GM06990 (cell line): ENCODE measurements around the gene PTGES3L.

ENCODE experiments used
- DNase-seq: peaks from one replicate; pipeline ENCODE4 v3.0.0-alpha.2; 2011; ENCODE audit not compliant: insufficient read length; ENCODE audit errors: extremely low read depth
- H3K27me3 ChIP-seq: replicated peaks from 2 replicates; pipeline ENCODE4 v1.6.0; 2011; ENCODE audit warnings: low read length; ENCODE audit not compliant: control insufficient read depth, insufficient read depth
- H3K36me3 ChIP-seq: 2 replicates; pipeline ENCODE4 v1.5.1; 2011; ENCODE audit warnings: low read length; ENCODE audit not compliant: control insufficient read depth, insufficient read depth
- H3K4me3 ChIP-seq: replicated peaks from 2 replicates; pipeline ENCODE4 v1.5.1; 2011; ENCODE audit warnings: low read depth, mild to moderate bottlenecking, control low read depth, low read length
- TF ChIP-seq, protein P1 (sequence below): IDR thresholded peaks from 2 replicates; pipeline ENCODE4 v1.5.1; 2011; ENCODE audit warnings: low read length, control low read depth, mild to moderate bottlenecking, inconsistent platforms; ENCODE audit not compliant: insufficient read depth, poor library complexity, severe bottlenecking

Gene PTGES3L

GRCh38 chr17:43019418-43019817 is 39.5 kb upstream of the PTGES3L start:
- TF ChIP-seq, protein P1, sequence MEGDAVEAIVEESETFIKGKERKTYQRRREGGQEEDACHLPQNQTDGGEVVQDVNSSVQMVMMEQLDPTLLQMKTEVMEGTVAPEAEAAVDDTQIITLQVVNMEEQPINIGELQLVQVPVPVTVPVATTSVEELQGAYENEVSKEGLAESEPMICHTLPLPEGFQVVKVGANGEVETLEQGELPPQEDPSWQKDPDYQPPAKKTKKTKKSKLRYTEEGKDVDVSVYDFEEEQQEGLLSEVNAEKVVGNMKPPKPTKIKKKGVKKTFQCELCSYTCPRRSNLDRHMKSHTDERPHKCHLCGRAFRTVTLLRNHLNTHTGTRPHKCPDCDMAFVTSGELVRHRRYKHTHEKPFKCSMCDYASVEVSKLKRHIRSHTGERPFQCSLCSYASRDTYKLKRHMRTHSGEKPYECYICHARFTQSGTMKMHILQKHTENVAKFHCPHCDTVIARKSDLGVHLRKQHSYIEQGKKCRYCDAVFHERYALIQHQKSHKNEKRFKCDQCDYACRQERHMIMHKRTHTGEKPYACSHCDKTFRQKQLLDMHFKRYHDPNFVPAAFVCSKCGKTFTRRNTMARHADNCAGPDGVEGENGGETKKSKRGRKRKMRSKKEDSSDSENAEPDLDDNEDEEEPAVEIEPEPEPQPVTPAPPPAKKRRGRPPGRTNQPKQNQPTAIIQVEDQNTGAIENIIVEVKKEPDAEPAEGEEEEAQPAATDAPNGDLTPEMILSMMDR = no peak
- Histone ChIP-seq H3K4me3 (no peak overlapping the region), H3K27me3 (no peaks in the 10 kb centered on the region), H3K36me3 (peaks cover 2% of the 10 kb centered on the region)
- DNase-seq = no peak

GRCh38 chr17:43018932-43019331 is 39.1 kb upstream of the PTGES3L start:
- TF ChIP-seq, protein P1 = no peak
- no peak for DNase-seq
- Histone ChIP-seq H3K4me3 (no peak overlapping the region), H3K27me3 (no peaks in the 10 kb centered on the region), H3K36me3 (peaks cover 5% of the 10 kb centered on the region)

DNA sequence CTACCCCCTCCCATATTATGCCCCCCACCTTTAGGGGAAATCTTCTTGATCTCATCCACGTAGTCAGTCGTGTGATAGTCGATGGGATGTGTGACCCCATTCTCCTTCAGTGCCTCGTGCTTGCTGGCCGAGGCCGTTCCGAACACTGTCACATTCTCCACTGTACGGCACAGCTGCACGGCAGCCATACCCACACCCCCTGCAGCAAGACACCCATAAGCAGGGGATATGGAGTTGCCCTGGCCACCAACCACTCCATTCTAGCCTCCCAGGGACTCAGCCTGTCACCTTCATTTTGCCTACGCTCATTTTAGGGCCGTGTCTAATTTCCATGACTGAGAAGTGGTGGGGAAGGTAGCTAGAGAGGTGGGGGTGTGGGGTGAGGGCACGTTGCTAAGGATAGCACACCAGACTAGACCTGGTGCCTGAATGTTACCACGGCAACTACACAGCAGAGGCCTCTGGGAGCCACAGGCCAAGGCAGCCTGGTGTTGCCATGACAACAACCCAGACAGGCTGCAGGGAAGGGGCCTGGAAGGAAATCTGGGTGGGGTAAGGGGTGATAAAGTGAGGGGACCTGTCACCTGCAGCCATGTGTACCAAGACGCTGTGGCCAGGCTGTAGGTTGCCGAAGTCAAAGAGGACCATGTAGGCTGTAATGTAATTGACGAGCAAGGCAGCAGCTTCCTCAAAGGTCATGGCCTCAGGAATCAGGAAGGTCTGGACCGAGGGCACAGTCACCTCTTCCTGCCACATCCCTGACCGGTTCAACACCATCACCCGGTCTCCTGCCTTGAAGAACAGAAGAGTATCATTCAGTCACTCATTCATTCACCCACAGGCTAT is 38.4 kb upstream of the PTGES3L start:
- TF ChIP-seq, protein P1 = no peak
- Histone ChIP-seq H3K27me3 (no peaks in the 10 kb centered on the region), H3K4me3 (no peak overlapping the region), H3K36me3 (peaks cover 11% of the 10 kb centered on the region)
- DNase-seq = no peak

- H3K27me3 ChIP-seq = no peaks in the 10 kb centered on the region
- no peak for DNase-seq
- TF ChIP-seq, protein P1 = no peak
- H3K4me3 ChIP-seq = no peak overlapping the region
- peaks cover 18% of the 10 kb centered on the region for H3K36me3 ChIP-seq
Observed at GRCh38 chr17:43016216-43016615, 36.3 kb upstream of the PTGES3L start.

DNA sequence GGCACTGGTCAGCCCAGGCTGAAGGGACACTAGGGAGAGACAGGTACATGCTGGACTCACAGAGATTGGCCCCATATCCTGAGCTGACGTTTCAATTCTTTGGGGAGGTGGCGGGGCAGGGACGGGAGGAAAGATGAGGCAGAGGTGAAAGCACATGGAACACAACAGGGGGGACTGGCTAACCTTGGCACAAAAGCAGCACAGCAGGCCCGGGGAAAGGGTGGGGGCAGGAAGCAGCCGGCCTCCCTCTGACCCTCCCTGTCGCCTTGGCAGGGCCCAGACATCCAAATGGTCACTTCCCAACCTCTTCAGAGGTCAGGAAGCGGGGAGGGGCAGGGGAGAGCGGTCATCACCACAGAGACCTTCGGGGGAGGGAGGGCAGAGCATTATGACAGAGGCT is 35.7 kb upstream of the PTGES3L start:
- H3K27me3 ChIP-seq = no peaks in the 10 kb centered on the region
- H3K4me3 ChIP-seq = no peak overlapping the region
- TF ChIP-seq, protein P1 = no peak
- DNase-seq = no peak
- H3K36me3 ChIP-seq = peaks cover 21% of the 10 kb centered on the region
